Motor neuron (in vitro differentiated cells): ENCODE measurements around the gene TIMM17A. TPM values are rescaled to one million over a fixed set of nuclear protein-coding genes. Genes with fewer than 3 reads are reported as not detected.

Source experiments
- ATAC-seq, 8 experiments: fragments of 200-7000 bp; cut with Tn5 transposase; replicated peaks in 6 of 8; 2 replicates each; pipeline ENCODE4 v1.8.0; 2021; ENCODE audit warnings: mild to moderate bottlenecking in 8 of 8, moderate library complexity in 8 of 8
- H3K27ac ChIP-seq, 2 donors: fragments of 250-450 bp; sonication (Bioruptor Pico); 2 replicates each; pipeline ENCODE4 v1.9.0; 2021; ENCODE audit warnings: antibody characterized with exemption in 2 of 2, mild to moderate bottlenecking in 2 of 2, moderate library complexity in 1 of 2
- H3K4me1 ChIP-seq, 2 donors: fragments of 250-450 bp; sonication (Bioruptor Pico); replicated peaks in 1 of 2; 2 replicates each; pipeline ENCODE4 v1.6.1; 2021; ENCODE audit warnings: antibody characterized with exemption in 2 of 2, mild to moderate bottlenecking in 2 of 2, moderate library complexity in 1 of 2
- H3K4me3 ChIP-seq, 5 donors: fragments of 250-450 bp; sonication (Bioruptor Pico); 2 replicates each; pipeline ENCODE4 v1.9.0; 2021; ENCODE audit warnings: antibody characterized with exemption in 5 of 5, mild to moderate bottlenecking in 5 of 5, moderate library complexity in 4 of 5
- WGBS, 10 experiments: fragments of 450-650 bp; shearing (Covaris generic); methylation state at CpG; one replicate each; pipeline ENCODE4 v1.0.0; 2022; 5-methylcytosine and 5-hydroxymethylcytosine counted together
- in situ Hi-C, 9 experiments: fragments of 400-800 bp; cut with MboI; loops; one replicate each; pipeline ENCODE4 v1.15.0; 2021; ENCODE audit warnings: low sequenced_read_pairs in 9 of 9, low pct_unique_long_range_greater_than_20kb in 2 of 9; ENCODE audit not compliant: unreplicated experiment in 9 of 9
- total RNA-seq, 8 experiments: library from RNA; unstranded; fragments of 300-600 nt; gene quantifications; 2 replicates each; pipeline versions ENCODE4 v1.2.3 to v1.2.4, GENCODE V29; 2022

The TIMM17A gene
- total RNA-seq, 8 experiments from 2014 or later = 67.6 to 123 (median 75.4) TPM

- WGBS, 10 experiments = 83 to 100% (median 92%) methylated on average over 2 to 16 of the region's 16 CpGs; no CpG with 5 or more reads in 1 of the 10 experiments
- ATAC-seq = no peak
- in situ Hi-C loops = no loop called here
- no peaks in the 10 kb centered on the region for H3K4me1 ChIP-seq
- no peak overlapping the region for H3K27ac ChIP-seq
- H3K4me3 ChIP-seq = no peak overlapping the region
Observed at GRCh38 chr1:201968202-201968925, 13.1 kb downstream of the TIMM17A start.

GRCh38 chr1:201970334-201971159 lies 15.2 kb downstream of the TIMM17A start:
- WGBS, 10 experiments = 28 to 100% (median 89%) methylated on average over 5 to 9 of the region's 9 CpGs; no CpG with 5 or more reads in 1 of the 10 experiments
- peak in 2 of 8 experiments; percentile 26 to 42 for ATAC-seq
- Histone ChIP-seq H3K27ac (no peak overlapping the region), H3K4me3 (no peak overlapping the region), H3K4me1 (no peaks in the 10 kb centered on the region)
- in situ Hi-C loops = loop anchor here in 1 of 9 experiments (5.0 kb wide), 1 partner anchor 73 kb away; no protein-coding TSS in a partner anchor

DNA sequence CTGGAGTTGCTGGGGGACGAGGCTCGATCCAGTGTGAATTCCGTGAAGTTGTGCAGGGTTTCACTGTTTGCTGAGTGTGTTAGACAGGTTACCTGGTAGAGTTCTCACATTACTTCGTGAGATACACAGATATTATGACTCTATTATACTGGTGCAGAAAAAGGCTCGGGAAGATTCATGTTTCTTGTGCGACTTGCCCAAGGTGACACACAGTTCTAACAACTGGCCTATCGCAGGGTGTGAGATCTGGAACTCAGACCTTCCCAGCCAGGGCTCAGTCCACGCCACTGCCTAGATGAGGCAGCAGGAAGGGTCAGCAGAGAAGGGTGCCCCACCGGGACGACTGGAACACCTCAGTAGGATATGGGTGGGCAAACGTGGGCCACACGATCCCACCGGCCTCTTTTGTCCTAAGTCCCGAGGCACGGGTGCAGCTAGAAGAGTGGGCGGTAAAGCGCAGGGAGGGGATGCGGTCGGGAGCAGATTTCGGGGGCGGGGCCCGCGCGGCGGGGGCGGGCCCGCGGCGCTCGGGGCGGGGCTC lies 26.8 kb downstream of the TIMM17A start:
- WGBS, 10 experiments = 0 to 66% (median 27%) methylated on average over 1 to 15 of the region's 31 CpGs; no CpG with 5 or more reads in 3 of the 10 experiments
- peak overlapping the region; percentile 62 to 91 (median 83) for H3K4me3 ChIP-seq
- peak overlapping the region; percentile 85 to 90 for H3K27ac ChIP-seq
- ATAC-seq = peak in 3 of 8 experiments; percentile 10 to 43 (median 13)
- H3K4me1 ChIP-seq = peaks cover 6 to 11% of the 10 kb centered on the region in 2 donors
- in situ Hi-C loops = loop anchor here in 1 of 9 experiments (25.0 kb wide), 1 partner anchor 95 kb away; the partner anchor contains the start of gene SHISA4

DNA sequence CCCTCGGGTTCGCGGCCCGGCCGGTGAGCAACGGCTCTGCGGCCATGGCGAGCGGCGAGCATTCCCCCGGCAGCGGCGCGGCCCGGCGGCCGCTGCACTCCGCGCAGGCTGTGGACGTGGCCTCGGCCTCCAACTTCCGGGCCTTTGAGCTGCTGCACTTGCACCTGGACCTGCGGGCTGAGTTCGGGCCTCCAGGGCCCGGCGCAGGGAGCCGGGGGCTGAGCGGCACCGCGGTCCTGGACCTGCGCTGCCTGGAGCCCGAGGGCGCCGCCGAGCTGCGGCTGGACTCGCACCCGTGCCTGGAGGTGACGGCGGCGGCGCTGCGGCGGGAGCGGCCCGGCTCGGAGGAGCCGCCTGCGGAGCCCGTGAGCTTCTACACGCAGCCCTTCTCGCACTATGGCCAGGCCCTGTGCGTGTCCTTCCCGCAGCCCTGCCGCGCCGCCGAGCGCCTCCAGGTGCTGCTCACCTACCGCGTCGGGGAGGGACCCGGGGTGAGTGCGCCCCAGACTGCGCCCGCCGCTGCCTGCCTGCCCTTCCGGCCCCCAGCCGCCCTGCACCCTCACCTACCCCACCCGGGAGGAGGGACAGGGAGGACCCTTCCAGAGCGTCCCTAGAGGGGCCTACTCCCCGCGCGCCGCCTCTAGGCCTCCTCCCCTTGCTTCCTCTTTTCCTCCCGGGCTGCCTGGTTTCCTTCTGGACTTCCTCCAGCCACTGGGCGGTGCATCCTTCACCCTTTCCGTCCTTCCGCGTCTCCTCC lies 27.5 kb downstream of the TIMM17A start, which contains the start of gene RNPEP:
Gene RNPEP (plus strand): TSS at position 26 of the 757 bp plus-strand sequence. CDS start 19 bp downstream, at position 45.
- peak; percentile 77 to 86 (median 82) for ATAC-seq
- H3K4me1 ChIP-seq = peaks cover 6 to 11% of the 10 kb centered on the region in 2 donors
- H3K4me3 ChIP-seq = peak within 1 kb of the TSS; percentile 62 to 91 (median 83)
- in situ Hi-C loops = loop anchor here in 1 of 9 experiments (25.0 kb wide), 1 partner anchor 96 kb away; the partner anchor contains the start of gene SHISA4
- peak within 1 kb of the TSS; percentile 85 to 90 for H3K27ac ChIP-seq
- WGBS, 10 experiments = 0 to 4% (median 0%) methylated on average over 2 to 17 of the region's 80 CpGs; no CpG with 5 or more reads in 4 of the 10 experiments

GRCh38 chr1:201983380-201983805 lies 28.1 kb downstream of the TIMM17A start:
- no peak for ATAC-seq
- WGBS, 10 experiments = 0 to 17% (median 5%) methylated on average over 3 to 11 of the region's 11 CpGs; no CpG with 5 or more reads in 2 of the 10 experiments
- Histone ChIP-seq H3K4me1 (peaks cover 6 to 11% of the 10 kb centered on the region in 2 donors), H3K27ac (peak overlapping the region; percentile 85 to 90), H3K4me3 (peak overlapping the region; percentile 62 to 91 (median 83))
- in situ Hi-C loops = loop anchor here in 1 of 9 experiments (25.0 kb wide), 1 partner anchor 96 kb away; the partner anchor contains the start of gene SHISA4

DNA sequence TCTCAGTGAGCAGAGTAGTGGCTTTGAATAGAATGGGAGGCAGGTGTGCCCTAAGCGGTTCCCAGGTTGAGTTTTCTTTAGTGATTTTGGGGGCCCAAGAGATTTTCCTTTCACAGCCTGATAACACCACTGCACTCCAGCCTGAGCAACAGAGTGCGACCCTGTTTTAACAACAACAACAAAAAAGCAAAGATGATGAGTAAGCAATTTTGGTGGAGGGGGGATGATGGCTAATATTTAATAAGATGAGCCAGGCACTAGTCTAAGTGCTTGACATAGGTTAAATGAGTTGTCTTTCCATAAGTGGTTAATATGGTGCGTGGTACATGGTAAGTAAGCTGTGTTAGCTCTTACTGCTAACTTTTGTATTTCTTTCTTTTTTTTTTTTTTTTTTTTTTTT lies 29.1 kb downstream of the TIMM17A start:
- Histone ChIP-seq H3K4me1 (peaks cover 6 to 11% of the 10 kb centered on the region in 2 donors), H3K27ac (no peak overlapping the region), H3K4me3 (no peak overlapping the region)
- ATAC-seq = no peak
- 94 to 100% (median 100%) methylated on average over 1 to 3 of the region's 3 CpGs; no CpG with 5 or more reads in 1 of the 10 experiments for WGBS, 10 experiments
- in situ Hi-C loops = loop anchor here in 1 of 9 experiments (25.0 kb wide), 1 partner anchor 97 kb away; the partner anchor contains the start of gene SHISA4

DNA sequence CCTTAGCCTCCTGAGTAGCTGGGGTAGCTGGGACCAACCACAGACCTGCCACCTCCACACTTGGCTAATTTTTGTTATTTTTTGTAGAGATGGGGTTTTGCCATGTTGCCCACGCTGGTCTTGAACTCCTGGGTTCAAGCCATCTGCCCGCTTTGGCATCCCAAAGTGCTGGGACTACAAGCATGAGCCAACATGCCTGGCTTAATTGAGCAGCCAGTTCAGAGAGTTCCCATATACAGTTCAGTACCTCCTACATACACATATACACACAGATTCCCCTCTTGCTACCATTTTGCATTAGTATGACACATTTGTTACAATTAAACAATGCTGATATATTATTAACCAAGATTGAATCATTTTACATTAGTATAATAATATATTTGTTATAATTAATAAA lies 30.1 kb downstream of the TIMM17A start:
- H3K27ac ChIP-seq = no peak overlapping the region
- H3K4me3 ChIP-seq = no peak overlapping the region
- in situ Hi-C loops = loop anchor here in 1 of 9 experiments (25.0 kb wide), 1 partner anchor 98 kb away; the partner anchor contains the start of gene SHISA4
- ATAC-seq = no peak
- WGBS, 10 experiments = 59 to 100% (median 76%) methylated on average over 1 to 2 of the region's 2 CpGs; no CpG with 5 or more reads in 4 of the 10 experiments
- peaks cover 6 to 11% of the 10 kb centered on the region in 2 donors for H3K4me1 ChIP-seq

- ATAC-seq = no peak
- H3K4me3 ChIP-seq = no peak overlapping the region
- peaks cover 6% of the 10 kb centered on the region in 2 donors for H3K4me1 ChIP-seq
- WGBS, 10 experiments = 67 to 100% (median 96%) methylated on average over 1 to 7 of the region's 7 CpGs; no CpG with 5 or more reads in 1 of the 10 experiments
- H3K27ac ChIP-seq = no peak overlapping the region
- in situ Hi-C loops = loop anchor here in 1 of 9 experiments (25.0 kb wide), 1 partner anchor 101 kb away; the partner anchor contains the start of gene SHISA4
Observed at GRCh38 chr1:201988601-201989000, 33.3 kb downstream of the TIMM17A start.

- WGBS, 10 experiments = 90 to 100% (median 97%) methylated on average over 1 to 10 of the region's 10 CpGs; no CpG with 5 or more reads in 4 of the 10 experiments
- no peak overlapping the region for H3K27ac ChIP-seq
- in situ Hi-C loops = loop anchor here in 1 of 9 experiments (25.0 kb wide), 1 partner anchor 102 kb away; the partner anchor contains the start of gene SHISA4
- no peaks in the 10 kb centered on the region for H3K4me1 ChIP-seq
- no peak for ATAC-seq
- H3K4me3 ChIP-seq = no peak overlapping the region
Observed at GRCh38 chr1:201989354-201990128, 34.2 kb downstream of the TIMM17A start.

DNA sequence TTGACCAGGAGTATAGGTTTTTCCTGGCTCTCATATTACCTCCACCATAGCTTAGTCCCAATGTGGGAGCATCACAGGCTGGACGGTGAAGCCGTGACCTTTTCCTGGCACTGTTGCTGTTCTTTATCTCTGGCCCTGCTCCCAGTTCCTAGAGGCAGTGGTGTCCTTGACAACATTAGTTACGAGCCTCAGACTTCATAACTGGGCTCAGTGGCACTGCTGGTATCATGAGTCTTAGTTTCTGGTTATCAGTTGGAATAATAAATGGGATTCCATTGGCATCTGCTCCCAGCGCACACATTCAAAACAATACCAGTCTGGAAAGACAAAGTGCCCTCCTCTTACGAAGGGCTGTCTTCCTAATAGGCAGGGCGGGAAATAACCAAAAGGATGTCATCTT lies 35.1 kb downstream of the TIMM17A start:
- ATAC-seq = no peak
- in situ Hi-C loops = loop anchor here in 1 of 9 experiments (25.0 kb wide), 1 partner anchor 103 kb away; the partner anchor contains the start of gene SHISA4
- Histone ChIP-seq H3K4me1 (no peaks in the 10 kb centered on the region), H3K4me3 (no peak overlapping the region), H3K27ac (no peak overlapping the region)
- 67 to 100% (median 91%) methylated on average over 2 to 6 of the region's 6 CpGs; no CpG with 5 or more reads in 2 of the 10 experiments for WGBS, 10 experiments
